IPS-NIHi11 (cell line): ENCODE data around the gene DENND4A.
A peak's percentile ranks its signal among the peaks of the same experiment; 100 is the strongest.
"Not testable (repeated sequence)": the region's sequence is repeated elsewhere in the genome, so short reads cannot be mapped to it uniquely, and the experiment has no call there.

Source experiments
- DNase-seq: peaks from one replicate; pipeline ENCODE4 v3.0.0; 2012; ENCODE audit warnings: mixed read lengths, low spot score

DENND4A gene

DNA sequence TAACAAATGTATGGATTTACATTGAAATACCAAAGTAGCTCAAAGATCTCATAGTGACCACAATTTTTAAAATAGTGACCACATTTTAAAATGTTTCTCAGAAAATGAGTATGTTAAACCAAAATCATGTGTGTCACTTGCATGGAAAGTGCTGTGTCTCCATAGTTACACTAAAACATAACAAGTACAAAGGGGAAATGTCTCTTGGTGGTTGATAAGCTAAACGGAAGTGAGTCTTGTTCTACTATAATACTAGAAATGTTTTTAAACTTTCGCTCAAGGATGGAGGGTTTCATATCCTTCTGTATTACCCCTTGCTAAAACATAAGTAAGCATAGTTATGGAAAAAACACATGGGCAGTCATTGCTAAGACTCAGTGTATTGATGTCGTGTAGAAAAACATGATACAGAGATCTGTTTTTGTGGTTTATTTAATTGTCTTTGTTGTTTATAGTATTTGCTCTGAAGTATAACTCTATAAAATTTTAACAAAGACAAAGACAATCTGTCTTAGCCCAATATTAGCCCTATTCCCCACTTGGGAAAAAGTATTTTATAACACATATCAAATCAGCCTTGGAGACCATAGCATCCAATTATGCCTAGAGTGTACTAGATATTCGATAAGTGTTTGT lies 27.0 kb upstream of the DENND4A start:
- no peak for DNase-seq

DNA sequence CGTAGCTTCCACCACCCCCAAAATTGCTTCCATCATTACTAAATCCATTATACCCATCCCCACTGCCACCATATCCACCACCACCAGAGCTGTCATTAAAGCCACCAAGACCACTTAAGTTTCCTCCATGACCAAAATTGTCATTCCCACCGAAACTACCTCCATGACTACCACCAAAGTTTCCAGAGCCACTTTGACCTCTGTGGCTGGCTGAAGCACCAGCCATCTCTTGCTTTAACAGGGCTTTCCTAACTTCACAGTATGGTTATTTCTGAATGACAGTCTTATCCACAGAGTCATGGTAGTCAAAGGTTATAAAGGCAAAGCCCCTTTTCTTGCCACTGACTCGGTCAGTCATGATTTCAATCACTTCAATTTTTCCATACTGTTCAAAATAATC lies 24.3 kb upstream of the DENND4A start:
- no peak for DNase-seq

DNA sequence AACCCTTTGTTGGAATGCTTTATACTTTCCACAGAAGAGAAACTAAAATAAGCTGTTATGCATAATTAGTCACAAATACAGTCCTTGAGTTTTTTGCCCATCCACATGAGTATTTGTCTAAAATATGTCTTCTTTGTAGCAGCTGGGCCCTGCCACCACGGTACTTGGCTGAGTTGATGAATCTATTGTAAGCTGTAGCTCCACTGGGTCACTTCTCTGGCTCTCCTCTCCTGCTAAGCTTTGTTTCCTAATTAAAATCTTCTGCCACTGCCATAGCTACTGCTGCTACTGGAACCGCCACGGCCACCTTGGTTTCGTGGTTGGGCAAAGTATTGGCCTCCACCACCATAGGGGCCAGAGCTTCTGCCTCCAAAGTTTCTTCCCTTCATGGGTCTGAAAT lies 23.9 kb upstream of the DENND4A start:
- not testable (repeated sequence) for DNase-seq

DNA sequence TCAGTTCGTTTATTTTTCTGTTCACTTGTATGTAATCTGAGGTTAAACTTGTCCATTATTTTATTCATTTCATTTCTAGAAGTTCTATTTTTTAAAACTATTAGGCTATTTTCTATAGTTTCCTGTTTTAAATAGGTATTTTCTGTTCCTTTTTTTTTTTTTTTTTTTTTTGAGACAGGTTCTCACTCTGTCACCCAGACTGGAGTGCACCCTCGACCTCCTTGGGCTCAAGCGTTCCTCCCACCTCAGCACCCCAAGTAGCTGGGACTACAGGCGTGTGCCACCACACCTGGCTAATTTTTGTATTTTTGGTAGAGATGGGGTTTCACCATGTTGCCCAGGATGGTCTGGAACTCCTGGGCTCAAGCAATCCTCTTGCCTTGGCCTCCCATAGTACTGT lies 22.2 kb upstream of the DENND4A start:
- not testable (repeated sequence) for DNase-seq

DNA sequence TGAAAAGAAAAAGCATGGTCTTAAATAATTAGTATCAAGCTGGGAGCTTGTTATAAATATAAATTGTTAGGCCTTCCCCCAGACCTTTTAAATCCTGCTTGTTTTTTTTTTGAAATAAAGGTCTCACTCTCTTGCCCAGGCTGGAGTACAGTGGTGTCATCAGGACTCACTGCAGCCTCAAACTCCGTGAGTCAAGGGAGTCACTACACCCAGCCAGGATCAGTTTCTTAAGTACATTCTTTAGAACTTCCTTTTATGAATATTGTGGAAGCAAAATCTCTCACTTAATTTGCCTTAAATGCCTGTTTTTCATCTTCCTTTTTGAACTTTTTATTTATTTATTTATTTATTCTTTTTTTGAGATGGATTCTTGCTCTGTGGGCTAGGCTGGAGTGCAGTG lies 20.8 kb upstream of the DENND4A start:
- no peak for DNase-seq

DNA sequence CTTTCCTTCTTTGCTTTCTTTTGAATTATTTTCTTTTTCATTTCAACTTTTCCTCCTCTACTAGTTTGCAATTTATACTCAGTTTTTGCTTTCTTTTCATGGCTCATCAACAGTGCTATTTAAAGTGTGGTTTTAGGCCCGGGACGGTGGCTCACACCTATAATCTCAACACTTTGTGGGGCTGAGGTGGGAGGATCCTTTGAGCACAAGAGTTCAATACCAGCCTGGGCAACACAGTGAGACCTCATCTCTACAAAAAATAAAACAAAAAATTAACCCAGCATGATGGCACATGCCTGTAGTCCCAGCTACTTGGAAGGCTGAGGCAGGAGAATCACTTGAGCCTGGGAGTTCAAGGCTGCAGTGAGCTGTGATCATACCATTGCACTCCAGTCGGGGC lies 20.4 kb upstream of the DENND4A start:
- DNase-seq, result no peak

DNA sequence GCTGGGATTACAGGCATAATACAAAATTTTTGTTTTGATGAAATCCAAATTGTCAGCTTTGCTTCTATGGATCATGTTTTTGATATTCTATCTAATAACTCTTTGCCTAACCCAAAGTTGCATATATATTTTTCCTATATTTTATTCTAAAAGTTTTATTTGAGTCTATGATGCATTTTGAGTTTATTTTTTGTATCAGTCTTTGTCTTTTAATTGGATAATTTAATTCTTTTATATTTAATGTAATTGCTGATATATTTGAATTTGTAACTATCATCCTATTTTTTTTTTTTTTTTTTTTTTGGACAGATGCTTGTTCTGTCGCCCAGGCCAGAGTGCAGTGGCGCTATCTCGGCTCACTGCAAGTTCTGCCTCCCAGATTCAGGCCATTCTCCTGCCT lies 19.7 kb upstream of the DENND4A start:
- DNase-seq, result no peak

DNA sequence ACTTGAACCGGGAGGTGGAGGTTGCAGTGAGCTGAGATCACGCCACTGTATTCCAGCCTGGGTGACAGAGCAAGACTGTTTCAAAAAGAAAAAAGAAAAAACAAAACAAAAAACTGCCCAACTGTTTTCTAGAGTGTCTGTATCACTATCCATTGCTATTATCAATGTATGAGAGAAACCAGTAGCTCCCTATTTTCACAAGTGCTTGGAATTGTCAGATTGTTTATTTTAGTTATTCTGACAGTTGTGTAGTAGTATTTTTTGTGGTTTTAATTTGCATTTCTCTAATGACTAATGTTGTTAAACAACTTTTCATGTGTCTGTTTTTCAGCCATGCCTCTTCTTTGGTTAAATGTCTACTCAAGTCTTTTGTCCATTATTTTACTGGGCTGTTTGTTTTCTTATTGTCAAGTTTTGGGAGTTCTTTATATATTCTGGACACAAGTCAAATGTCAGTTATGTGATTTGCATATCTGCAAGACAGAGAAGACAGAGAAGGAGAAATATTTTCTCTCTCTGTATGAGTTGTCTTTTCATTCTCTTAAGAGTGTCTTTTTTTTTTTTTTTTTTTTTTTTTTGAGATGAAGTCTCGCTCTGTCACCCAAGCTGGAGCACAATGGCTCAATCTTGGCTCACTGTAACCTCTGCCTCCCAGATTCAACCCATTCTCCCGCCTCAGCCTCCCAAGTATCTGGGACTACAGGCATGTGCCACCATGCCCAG lies 19.1 kb upstream of the DENND4A start:
- not testable (repeated sequence) for DNase-seq

DNA sequence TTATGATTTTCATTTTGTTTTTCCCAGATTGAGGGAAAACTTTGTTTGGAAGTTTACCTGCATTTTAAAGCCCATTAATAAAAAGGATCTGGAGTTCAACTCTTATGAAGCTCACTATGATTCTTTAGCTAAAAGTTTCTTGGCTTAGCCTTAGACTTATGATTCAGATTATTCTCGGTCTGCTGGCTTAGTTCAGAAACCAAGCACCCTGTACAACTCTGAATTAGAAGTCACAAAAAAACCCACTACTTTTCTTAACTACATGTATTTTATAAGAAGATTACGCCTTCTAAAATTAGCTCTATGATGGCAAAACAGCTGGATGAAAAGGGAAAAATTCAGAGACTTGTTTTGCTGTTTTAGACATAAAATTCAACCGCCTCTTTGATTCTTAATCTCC lies 14.3 kb upstream of the DENND4A start:
- no peak for DNase-seq

DNA sequence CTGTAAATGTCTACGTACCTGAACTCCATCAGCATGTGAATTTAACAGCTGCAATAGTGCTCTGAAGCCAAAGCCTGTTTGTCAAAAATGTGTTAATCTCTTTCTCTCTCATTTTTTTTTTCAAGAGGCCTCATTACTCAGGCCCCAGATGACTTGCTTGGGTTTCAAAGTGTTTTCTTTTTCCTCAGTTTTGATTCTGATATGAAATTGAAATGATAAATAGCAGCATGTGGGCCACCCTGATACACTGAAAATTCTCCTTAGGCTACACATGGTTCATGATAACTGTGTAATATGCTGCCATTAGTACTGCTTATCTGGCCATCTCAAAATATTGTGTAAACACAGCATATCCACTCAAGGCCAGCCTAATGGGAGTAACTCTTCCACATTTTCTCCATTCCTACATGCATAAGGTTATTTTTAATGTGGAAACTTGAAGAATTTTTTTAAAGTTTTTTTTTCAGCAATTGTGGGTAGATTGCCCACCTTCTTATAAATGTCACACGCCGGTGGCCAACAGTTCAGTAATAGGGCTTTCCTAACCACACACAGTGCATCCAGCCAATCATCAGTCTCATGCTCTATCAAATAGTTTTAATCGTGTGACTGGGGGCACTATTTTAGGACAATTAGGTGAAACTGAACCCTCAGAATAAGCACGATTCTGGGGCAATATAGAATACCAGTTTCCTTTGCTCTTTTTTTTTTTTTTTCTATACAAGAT lies 13.1 kb upstream of the DENND4A start:
- no peak for DNase-seq

DNA sequence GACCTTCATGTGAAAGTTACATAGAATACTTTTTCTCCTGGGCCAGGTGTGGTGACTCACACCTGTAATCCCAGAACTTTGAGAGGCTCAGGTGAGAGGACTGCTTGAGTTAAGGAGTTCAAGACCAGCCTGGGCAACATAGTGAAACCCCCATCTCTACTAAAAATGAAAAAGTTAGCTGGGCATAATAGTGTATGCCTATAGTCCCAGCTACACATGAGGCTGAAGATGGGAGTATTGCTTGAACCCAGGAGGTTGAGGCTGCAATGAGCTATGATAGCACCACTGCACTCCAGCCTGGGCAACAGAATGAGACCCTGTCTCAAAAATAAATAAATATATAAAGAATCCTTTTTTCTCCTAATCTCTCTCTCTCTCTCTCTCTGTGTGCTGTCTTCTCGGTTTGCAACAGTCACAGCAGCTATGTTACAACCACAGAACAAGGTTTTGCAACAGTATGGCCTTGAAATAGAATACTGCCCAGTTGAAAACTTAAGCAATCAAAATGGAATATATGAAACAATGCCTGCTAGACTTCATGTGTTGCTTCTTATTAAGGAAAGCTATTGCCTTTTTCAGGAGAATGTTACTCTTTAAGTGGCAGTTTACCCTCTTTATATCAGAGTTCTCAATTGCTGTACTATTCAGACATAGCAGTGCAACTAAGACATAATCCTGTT lies 12.3 kb upstream of the DENND4A start:
- no peak for DNase-seq

DNA sequence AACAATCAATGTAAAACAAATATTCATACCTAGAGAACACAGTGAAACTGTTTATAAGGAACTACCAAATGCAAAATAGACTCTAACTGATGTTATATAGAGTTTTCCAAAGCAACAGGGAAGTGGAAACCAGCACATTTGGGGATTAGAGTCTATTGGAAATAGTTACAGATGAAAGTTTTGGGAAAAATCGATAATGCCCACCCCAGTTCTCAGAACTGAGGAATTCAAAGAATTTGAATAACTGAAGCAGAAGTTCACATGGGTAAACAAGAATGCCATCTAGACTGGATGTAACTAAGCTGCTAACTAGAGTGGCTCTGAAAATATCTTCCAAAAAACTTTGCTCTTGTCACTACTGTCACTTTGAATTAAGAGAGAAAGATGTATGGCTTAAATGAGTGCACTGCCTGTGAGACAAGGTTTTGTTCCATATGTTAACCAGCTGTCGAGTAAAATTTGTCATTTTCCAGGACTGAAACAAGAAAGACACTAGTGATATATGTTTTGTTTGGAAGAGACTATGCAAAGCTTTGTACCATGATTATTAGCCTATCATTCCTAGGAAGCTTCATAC lies 9.2 kb upstream of the DENND4A start:
- DNase-seq, result no peak

DNA sequence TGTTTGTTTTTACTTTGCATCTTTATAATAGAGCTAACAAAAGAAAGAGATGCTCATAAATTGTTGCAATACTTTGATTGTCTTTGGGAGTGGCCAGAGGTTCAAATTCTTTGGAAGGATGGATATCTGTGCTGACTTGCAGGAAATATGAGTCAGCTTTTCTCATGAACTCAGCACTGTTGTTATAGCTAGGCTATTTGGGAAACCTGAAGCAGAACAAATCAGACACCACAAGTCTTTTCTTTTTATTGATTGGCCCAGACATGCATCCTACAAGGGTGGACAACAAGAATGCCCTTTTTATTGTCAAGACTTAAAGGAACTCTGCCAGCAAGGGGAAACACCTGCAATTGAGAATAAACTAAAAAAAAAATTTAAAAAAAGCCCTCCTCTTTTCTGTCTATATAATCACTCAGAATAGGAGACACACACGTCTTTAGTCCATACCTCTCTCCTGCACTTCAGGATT lies 4.6 kb upstream of the DENND4A start:
- DNase-seq, result no peak

DNA sequence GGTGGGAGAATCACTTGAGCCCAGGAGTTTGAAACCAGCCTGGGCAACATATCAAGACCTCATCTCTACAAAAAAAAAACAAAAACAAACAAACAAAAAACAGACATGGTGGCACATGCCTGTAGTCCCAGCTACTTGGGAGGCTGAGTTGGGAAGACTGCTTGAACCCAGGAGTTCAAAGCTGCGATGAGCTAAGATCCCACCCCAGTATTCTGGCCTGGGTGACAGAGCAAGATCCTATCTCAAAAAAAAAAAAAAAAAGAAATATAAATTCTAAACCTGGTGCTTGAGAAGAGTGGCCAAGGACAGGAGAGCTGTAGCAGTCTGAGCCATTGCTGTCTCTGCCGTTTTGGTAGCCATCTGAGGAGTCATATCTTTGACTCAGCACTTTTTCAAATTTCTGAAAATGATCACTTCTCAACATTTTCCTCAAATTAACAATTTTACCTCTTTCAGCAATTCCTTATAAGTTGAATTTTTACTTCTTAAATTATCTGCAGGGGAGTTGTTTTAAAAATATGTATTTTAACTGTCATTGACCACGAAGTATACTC lies 3.6 kb upstream of the DENND4A start:
- no peak for DNase-seq

DNA sequence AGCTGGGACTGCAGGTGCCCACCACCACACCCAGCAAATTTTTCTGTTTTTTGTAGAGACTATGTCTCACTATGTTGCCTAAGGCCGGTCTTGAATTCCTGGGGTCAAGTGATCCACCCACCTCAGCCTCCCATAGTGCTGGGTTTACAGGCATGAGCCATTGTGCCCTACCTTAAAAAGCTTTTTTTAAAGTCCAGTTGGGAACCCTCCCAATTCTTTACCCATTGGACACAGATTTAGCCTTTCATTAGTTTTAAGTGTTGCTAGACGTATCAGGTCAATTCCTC lies 1.7 kb upstream of the DENND4A start:
- no peak for DNase-seq

DNA sequence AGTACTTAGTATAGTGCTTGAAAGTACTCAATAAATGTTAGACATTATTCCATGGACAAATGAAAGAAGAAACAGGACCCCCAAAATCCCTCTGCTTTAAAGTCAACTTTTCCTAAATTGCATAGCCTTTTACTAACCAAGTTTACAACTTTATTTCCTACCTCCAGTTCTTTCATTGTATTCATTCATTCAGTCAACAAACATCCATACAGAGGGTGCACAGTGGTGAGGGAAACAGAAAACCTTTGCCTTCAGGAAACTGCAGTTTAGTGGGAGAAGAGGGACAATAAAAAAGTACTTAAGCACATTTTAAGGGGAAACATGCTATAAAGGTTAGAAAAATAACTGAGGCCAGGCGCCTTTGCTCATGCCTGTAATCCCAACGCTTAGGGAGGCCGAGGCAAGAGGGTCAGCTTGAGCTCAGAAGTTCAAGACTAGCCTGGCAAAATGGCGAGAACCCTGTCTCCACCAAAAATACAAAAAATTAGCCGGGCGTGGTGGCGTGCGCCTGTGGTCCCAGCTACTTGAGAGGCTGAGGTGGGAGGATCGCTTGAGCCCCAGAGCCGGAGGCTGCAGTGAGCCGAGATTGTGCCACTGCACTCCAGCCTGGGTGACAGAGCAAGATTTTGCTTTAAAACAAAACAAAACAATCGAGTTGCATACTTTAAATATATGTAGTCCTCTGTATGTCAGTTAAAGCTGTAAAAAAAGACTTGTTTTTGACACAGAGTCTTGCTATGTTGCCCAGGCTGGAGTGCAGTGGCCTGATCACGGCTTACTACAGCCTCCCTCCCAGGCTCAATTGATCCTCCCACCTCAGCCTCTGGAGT lies 1.1 kb upstream of the DENND4A start:
- no peak for DNase-seq

DNA sequence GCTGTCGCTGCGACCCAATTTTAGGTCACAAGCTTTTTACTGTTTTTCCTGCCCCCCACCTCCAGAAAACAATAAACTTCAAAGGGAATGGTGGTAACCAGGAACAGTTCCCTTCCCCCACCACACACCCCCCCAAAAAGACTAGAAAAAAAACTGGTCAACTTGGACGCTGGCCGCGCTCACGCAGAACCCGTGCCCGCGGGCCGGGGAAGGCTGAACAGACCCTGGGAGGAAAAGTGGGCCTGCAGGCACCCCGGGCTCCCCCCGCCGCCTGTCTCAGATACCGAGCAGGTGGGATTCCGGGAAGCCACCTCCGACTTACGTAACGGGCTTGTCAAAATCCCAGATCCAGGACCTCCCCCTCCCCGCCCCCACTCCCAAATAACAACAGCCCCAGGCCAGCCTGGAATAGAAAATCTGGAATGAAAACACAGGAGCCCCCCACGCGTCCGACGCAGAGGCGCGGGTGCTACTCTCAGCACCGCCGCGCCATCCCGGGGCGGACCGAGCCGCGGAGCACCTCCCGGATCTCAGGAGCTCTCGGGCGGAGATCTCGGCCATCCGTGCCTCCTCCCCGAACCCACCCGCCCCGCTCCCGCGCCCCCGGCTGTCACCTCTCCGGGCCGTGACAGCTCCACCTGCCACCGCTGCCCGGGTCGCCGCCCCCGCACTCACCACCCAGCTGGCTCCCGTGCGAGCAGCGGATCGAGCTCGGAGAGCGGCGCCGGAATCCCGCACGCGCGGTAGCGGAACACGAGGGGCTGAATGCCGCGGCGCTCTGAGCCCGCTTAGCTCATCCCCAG lies 557 bp downstream of the DENND4A start:
- peak; percentile 59 for DNase-seq

DNA sequence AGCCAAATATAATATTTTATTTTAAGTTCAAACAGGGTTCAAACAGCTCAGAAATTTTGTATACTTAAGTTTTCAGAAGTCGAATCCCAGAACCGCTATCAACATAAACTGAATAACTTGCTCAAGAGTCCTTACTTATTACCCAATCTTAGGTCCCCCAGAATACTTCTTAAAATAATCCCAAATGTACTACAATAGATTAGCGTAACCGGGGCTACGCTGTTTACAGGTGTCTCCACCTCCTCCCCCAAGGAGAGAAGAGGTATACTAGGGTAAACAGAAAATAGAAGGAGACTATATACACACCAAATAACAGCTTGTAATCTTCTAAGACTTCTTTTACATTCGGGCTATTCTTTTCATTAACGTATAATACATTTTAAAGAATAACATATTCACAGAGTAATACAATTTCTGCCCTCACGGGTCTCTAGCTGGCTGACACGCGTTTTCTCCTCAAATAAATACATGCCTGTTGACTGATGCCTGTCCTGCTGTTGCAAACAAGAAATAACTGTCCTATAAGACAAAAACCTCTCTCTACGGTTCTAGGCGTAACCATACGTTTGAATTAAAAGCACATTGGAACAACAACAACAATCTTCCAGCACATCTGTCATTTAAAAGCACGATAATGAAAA lies 1.3 kb downstream of the DENND4A start:
- no peak for DNase-seq

DNA sequence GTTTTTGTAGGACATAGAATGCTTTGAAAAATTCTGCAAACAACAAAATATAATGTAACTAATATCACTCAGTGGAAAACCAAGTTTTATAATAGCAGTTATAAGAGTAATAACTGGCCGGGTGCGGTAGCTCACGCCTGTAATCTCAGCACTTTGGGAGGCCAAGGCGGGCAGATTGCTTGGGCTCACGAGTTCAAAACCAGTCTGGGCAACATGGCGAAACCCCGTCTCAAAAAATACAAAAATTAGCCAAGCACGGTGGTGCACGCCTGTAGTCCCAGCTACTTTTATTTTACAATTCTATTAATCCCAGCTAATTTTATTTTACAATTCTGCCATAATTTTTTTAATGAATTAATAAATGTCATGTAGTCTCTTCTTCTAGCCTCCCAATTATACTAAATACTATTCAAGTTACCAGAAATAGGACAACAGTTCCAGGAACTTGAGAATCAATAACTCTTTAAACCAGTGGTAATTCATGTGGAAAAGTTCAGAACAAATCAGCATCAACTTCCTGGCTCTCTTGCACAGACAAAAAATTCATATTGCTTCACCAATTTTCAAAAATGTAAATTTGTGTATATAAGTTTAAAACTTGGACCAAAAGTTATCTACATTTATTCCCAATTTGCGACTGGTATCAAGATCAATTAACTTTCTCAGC lies 2.2 kb downstream of the DENND4A start:
- no peak for DNase-seq
